HG02852 (cell line): Measurements from ENCODE around the gene RASGRP4.

ENCODE experiments used
- ATAC-seq: cut with Tn5 transposase; IDR thresholded peaks from one replicate; pipeline ENCODE4 v1.9.1; 2021; ENCODE audit warnings: mild to moderate bottlenecking, moderate library complexity; ENCODE audit not compliant: unreplicated experiment

Gene RASGRP4

GRCh38 chr19:38391911-38392464, 34.0 kb downstream of the RASGRP4 start:
- ATAC-seq = no peak

- no peak for ATAC-seq
Observed at GRCh38 chr19:38389957-38390924, 35.8 kb downstream of the RASGRP4 start.

- no peak for ATAC-seq
Observed at GRCh38 chr19:38389101-38389925, 36.7 kb downstream of the RASGRP4 start.

GRCh38 chr19:38388349-38389100, 37.5 kb downstream of the RASGRP4 start, which contains the start of gene SPRED3:
Gene SPRED3 (plus strand): TSS chr19:38388697. CDS start chr19:38390303, 1,606 bp downstream.
- ATAC-seq = no peak

- ATAC-seq = peak; percentile 47
Observed at GRCh38 chr19:38387550-38388348, 38.3 kb downstream of the RASGRP4 start, which contains the start of gene GGN. Gene GGN (minus strand): TSS chr19:38388034. CDS start chr19:38387261, 773 bp downstream.

GRCh38 chr19:38386971-38387549, 39.0 kb downstream of the RASGRP4 start:
- ATAC-seq = no peak

- no peak for ATAC-seq
Observed at GRCh38 chr19:38386300-38386970, 39.6 kb downstream of the RASGRP4 start.

- no peak for ATAC-seq
Observed at GRCh38 chr19:38385804-38386257, 40.2 kb downstream of the RASGRP4 start.

- ATAC-seq = no peak
Observed at GRCh38 chr19:38385057-38385803, 40.8 kb downstream of the RASGRP4 start.

- no peak for ATAC-seq
Observed at GRCh38 chr19:38384209-38385027, 41.6 kb downstream of the RASGRP4 start.

- no peak for ATAC-seq
Observed at GRCh38 chr19:38383743-38384142, 42.3 kb downstream of the RASGRP4 start.

GRCh38 chr19:38383184-38383583, 42.8 kb downstream of the RASGRP4 start:
- ATAC-seq = no peak

- ATAC-seq = no peak
Observed at GRCh38 chr19:38381138-38381537, 44.9 kb downstream of the RASGRP4 start.

- no peak for ATAC-seq
Observed at GRCh38 chr19:38378866-38379265, 47.2 kb downstream of the RASGRP4 start.

- ATAC-seq = no peak
Observed at GRCh38 chr19:38377052-38377451, 49.0 kb downstream of the RASGRP4 start.

- ATAC-seq = no peak
Observed at GRCh38 chr19:38376576-38376975, 49.4 kb downstream of the RASGRP4 start.

GRCh38 chr19:38375748-38376147, 50.3 kb downstream of the RASGRP4 start:
- no peak for ATAC-seq
